NOMO-1 treated with DMSO at 0.1 percent for 48 hours (cell line): ENCODE data around the gene PKN2.
"Not testable (repeated sequence)": the region's sequence is repeated elsewhere in the genome, so short reads cannot be mapped to it uniquely, and the experiment has no call there.

Experiments used
- DNase-seq: peaks from one replicate; lab custom pipeline; 2025; ENCODE audit not compliant: unreplicated experiment; lab: John Stamatoyannopoulos, UW

PKN2 gene

DNA sequence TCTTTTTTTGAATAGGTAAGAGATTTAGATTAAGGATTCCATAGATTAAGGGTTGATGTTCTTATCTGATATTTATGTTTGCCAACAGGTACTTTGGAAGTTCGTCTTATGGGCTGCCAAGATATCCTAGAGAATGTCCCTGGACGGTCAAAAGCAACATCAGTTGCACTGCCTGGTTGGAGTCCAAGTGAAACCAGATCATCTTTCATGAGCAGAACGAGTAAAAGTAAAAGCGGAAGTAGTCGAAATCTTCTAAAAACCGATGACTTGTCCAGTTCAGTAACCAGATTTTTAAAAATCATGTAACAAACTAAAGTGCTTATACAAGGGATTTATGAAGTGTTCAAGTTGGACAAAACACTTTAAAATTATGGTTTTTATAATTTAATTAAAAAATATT, 100.5 kb downstream of the PKN2 start:
- peak; percentile 29 for DNase-seq

DNA sequence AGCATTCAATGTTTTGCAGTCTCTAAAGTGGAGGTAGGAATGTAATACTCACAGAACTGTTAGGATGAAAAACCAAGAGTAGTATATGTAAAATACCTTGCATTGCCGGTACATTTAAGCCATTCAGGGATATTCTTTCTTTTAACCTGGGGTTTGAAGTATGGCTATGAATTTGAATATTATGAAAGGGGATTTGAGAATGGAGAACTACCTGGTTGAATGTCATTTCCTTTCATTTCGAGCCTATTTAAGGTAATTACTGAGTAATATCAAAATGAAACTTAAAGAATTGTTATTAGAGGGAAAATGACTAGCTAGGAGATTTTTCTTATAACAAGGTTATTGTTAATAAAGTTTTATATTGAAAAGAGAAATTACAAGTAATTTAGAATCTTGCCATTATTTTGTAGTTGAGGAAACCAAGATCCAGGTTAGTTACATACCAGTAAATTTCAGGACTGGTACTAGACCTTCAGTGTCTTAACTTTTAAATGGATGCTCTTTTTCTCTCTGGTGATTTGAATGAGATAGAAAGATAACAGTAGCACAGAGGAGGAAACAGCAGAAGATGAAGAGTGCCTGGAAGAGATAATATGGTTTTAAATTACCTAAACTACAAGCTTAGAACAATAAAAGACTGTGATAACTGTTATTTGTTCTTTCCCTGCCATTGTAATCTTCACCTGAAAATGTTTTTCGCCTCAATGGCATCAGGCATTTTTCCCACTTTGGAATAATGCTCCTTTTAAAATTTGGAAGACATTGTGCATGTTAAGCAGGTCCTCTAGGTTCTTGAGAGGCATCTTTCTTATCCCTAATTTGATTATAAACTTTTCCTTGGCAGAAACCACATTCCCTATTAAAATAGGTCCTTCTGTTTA, 103.2 kb downstream of the PKN2 start:
- DNase-seq = no peak

DNA sequence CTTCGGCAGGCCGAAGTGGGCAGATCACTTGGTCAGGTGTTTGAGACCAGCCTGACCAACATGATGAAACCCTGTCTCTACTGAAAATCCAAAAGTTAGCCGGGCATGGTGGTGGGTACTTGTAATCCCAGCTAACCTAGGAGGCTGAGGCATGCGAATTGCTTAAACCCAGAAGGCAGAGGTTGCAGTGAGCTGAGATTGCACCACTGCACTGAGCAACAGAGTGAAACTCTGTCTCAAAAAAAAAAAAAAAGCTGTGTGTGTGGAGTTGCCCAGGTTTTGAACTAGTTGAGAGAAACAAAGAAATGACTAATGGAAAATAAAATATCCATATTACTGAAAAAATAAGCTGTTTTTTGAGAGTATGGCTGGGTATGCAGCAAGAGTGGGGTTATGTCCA, 107.1 kb downstream of the PKN2 start:
- DNase-seq = no peak

DNA sequence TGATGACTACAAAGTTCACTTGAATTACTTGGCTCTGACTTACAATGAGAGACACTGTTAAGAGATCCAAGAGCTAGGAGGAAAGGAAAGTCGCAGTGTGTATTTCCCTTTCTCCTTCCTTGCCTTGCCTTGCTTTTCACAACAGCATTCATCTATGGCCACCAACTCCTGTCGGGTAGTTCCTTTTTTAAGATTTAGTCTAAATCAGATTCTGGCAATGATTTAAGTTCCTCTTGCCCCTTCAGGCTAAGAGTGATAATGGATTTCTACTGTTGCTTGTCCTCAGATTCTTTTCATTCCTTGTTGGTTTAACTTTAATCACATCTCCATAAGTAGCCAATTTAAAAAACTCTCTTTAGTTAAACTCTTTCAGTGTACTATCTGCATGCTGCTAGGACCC, 115.4 kb downstream of the PKN2 start:
- DNase-seq = no peak

DNA sequence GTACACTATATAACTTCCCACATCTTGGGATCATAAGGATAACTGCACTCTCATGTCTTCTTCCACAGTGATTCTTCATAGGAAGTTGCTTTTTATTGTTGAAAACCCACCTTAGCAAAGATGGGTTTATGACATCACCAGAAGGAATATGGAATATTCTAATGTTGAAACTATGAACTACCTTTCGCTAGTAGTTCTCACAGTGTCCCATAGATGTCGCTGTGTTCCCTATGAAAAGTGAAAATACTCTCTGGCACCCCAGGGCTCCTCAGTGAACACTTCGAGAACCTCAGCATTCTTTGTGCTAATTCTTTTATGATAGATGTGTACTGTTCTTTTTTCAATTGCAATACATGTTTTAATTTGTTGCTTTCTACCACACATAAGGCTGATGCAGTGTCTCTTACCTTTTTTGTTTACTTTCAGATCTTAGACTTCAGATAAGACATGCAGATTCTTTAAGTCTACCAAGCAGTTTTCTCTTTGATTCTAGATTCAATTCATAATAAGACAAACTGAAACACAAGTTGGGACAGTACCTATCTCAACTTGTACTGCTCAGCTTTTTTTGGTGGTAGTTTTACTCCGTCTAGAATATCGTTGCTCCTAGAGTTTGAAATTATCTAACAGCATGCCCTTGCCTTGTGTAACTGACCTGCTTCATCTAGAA, 116.4 kb downstream of the PKN2 start:
- DNase-seq = no peak

DNA sequence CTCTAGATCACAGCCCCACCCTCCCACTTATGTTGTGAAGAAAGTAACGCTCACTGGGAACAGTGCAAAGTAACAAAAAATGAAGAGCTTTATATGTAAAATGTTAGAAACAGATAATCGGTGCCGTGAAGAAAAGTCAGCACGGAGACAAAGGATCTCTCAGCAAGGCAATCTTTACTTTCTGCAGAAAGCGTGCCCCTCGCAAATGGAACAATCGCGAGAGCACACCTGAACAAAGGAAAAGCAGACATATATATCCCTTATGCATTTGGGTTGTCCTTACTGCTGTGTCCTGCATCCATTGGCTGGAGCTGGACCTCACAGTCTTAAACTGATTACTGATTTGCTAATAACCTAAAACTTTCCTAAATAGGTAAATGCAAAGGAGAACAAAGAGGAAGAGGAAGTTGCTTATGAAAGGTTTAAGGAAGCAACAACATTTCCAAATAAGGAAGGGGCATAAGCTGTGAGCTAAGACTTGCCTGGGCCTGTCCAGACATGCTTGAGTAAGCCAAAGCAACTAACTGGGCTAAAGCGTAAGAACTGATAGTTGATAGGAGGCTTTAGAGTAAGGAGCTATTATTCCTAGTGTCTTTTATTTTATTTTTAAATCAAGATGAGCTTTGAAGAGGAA, 117.6 kb downstream of the PKN2 start:
- DNase-seq = peak; percentile 81

DNA sequence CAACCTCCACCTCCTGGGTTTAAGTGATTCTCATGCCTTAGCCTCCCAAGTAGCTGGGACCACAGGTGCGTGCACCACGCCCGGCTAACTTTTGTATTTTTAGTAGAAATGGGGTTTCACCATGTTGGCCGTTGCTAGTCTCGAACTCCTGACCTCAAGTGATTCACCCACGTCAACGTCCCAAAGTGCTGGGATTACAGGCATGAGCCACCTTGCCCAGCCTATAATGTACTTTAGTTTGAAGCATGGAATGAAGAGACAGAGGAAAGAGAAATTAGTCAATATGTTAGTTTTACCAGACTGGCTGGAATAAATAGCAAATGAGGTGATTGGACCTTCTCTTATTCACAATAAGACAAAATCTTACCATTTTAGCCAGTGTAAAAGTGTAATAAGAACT, 118.3 kb downstream of the PKN2 start:
- DNase-seq = no peak

DNA sequence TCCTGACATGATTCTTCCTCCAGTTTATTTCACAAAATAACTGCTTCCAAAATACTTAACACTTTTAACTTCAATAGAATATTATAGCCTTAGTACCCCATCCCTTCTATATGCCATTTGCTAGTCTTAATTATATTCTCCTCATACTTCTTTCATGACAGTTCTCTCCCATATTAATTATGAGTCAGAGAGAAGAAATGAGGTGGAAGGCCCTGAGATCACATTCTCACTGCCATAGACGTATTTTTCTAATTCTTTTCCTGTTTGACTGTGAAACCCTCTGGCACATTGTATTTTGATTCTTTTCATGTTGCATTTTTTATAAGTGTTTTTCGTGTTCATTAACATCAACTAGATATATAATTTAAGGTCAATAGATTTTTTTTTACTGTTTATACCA, 118.9 kb downstream of the PKN2 start:
- DNase-seq = no peak

DNA sequence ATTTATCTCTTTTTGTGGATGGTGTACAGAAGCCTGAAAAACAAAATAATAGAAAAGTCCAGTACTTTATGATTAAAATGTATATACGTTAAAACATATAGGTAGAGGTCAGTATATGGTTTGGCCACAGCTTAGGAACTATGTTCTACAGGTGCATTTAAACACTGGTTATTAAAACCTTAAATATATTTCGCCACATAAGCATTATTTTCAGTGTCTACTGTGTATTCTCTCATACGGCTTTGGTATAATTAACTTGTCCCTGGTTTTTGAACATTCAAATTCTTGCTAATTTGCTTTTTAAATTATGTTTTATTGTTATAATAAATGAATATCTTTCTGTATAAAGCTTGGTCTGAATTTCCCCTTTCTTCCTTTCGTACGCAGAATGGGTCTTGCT, 119.4 kb downstream of the PKN2 start:
- no peak for DNase-seq

DNA sequence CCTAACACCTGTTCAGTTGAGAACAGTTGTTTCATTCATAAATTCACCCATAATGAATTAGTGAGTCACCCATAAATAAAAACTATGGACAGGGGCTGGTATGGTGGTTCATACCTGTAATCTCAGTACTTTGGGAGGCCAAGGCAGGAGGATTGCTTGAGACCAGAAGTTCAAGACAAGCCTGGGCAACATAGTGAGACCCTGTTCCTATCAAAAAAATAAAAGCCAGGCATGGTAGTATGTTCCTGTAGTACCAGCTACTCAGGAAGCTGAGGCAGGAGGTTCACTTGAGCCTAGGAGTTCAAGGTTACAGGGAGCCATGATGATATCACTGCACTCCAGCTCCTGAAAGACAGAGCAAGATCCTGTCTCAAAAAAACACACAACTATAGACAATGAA, 128.3 kb downstream of the PKN2 start:
- DNase-seq = no peak

DNA sequence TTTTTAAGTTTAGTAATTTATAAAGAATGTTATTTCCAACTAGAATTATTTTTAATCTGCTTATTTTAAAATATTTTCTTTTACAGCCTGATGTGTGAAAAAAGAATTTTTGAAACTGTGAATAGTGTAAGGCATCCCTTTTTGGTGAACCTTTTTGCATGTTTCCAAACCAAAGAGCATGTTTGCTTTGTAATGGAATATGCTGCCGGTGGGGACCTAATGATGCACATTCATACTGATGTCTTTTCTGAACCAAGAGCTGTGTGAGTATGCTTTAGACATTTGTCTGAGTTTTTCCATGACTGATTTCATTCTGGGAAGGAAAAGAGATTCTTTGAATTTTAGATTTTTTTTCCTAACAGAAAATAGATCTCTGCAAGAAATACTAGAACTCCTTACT, 129.4 kb downstream of the PKN2 start:
- no peak for DNase-seq

DNA sequence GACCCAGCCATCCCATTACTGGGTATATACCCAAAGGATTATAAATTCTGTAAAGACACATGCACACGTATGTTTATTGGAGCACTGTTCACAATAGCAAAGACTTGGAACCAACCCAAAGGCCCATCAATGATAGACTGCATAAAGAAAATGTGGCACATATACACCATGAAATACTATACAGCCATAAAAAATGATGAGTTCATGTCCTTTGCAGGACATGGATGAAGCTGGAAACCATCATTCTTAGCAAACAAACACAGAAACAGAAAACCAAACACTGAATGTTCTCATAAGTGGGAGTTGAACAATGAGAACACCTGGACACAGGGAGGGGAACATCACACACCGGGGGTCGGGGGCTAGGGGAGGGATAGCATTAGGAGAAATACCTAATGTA, 135.6 kb downstream of the PKN2 start:
- not testable (repeated sequence) for DNase-seq

DNA sequence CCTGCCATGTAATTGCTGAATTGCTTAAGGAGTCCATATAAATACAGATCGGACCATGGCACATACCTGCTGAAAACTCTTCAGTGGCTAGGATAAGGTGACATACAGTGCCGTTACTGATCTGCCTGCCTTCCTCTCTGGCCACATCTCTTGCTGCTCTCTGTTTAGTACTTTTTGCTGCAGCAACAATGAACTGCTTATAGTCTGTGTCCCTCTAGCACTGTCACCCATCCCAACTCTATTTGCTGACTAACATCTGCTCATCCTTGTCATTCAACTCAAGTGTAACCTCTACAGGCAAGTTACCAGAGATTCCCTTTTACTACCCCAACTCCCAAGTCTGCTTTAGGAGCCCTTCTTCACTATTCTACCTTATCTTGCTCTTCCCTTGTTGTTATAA, 141.6 kb downstream of the PKN2 start:
- no peak for DNase-seq

DNA sequence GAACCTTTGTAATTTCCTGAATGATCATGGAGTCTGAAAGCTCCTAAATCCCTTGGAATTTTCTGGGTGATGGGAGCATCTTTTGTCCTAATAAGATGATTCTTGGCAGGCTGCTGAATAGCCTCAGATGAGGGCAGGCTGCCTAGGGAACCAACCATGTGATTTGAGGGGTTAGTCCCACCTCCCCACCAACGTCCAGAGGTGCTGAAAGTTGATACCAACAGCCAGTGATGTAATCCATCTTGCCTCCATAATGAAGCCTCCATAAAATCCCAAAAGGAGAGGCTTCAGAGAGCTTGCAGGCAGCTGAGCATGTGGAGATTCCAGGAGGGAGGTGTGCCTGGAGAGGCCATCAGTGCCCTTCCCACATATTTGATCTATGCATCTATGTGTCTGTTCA, 163.6 kb downstream of the PKN2 start:
- DNase-seq = no peak

DNA sequence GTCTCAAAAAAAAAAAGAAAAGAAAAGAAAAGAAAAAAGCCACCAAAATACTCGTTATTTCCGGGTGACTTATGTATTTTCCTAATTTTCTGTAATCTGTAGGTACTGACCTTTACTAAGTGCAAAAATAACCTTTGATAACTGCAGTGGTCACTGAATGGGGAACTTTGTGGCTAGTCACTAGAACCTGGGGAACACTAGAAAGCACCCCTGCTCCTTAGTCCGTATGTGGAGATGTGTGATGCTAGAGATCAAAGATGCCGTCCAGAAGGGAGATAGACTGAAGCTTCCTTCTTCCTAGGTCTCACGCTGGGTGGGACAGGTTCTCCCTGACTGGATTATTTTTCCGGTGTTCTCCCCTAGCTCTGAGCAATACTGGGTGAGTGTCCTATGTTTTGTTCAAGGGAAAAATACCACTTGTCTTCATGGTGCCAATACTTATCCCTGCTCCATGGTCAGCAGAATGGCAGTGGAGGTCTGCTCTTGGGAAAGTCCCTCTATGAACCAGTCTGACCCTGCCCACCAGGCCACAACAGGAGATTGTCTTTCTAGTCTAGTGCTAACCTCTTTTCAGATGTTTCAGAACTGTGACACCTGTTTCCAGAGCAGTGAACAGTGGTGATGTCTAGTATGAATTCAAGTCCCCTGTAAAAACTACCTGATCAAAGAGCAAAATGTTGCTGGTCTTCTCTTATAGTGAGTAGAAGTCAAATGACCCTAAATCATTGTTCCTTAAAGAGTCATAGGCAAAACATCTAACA, 167.4 kb downstream of the PKN2 start:
- DNase-seq = no peak

DNA sequence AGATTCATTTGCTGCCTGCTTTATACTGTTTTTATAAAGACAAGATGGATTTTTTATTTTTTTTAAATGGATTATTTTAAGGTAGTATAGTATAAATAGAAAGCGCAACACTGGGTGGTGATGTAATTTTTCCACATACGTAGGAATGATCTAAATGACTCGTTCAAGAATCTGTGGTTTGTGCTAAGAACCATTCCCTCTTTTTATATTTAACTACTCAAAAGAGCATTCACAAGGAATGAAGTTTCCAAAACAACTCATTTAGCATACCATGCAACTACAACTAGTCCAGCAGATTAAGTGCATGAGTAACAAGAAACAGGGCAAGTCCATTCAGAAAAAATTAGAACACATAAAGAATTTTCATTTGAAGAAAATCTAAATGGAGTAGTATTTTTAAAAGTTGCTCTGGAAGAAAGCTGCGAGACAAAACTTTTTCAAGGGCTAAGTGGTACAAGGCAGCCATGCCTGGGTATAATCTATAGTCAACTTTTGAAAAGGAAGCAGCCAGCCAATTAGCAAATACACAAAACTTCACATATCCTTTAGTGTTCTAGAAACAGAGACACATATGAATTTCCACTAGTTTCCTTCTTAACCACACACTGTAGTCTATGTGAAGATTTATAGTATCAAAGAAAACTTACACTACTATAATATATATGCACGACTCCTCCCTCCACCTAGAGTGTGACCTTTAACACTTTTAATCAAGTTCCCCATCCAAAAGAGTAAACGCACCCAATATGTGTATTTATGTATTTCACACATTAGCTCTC, 183.9 kb downstream of the PKN2 start:
- DNase-seq = no peak

DNA sequence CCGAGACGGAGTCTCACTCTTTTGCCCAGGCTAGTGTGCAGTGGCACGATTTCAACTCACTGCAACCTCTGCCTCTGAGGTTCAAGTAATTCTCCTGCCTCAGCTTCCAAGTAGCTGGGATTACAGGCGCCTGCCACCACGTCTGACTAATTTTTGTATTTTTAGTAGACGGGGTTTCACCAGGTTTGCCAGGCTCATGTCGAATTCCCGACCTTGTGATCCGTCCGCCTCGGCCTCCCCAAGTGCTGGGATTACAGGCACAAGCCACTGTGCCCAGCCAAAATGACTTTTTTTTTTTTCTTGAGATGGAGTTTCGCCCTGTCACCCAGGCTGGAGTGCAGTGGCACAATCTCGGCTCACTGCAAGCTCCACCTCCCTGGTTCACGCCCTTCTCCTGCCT, 185.6 kb downstream of the PKN2 start:
- DNase-seq = not testable (repeated sequence)

DNA sequence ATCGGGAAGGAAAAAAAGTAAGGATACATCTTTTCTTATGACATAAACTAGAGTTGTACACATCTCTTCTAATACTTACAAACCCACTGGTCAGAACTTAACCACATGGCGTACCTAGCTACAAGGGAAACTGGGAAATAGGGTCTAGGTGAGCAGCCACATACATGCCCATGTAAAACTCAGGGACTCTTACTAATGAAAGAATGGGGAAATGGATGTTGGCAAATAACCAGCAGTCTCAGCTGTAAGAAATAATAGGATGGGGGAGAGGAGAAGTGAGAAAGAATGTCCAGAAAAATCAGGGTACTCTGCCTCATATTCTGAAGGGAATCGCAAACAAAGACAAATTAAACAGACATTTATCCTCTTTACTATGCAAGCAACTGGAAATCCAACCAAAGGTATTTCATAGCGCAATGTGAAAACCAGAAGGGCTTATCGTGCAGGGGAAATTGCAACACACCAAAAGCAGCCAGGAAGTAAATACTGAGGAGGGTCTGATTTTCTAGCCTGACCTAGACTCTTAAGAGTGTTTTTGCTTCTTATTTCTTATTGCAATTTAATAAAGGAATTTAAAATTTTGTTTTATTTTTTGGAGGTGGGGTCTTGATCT, 189.8 kb downstream of the PKN2 start:
- peak; percentile 67 for DNase-seq

DNA sequence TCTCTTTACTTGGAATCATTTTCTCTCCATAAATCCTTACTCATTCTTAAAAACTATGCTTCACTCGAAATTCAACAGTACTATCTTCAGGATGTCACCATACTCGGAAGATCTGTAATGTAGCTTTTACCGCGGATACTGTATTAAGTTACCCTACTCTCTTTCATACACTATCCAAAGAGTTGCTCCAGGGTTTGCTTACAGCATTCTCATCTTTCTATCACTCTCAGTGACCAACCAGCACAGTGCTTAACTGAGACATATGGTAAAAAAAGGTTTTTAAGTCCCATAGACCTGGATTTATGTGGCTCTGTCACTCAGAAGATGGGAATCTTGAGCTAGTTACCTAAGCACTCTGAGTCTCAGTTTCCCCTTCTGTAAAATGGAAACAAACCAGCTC, 191.5 kb downstream of the PKN2 start:
- DNase-seq = no peak
